ENCODE data around the gene FADS2. TPM values are rescaled to one million over a fixed set of nuclear protein-coding genes. Genes with fewer than 3 reads are reported as not detected.

FADS2 gene
- total and polyA plus RNA-seq, 4 donors: 44.5 to 165 (median 78.8) TPM

DNA sequence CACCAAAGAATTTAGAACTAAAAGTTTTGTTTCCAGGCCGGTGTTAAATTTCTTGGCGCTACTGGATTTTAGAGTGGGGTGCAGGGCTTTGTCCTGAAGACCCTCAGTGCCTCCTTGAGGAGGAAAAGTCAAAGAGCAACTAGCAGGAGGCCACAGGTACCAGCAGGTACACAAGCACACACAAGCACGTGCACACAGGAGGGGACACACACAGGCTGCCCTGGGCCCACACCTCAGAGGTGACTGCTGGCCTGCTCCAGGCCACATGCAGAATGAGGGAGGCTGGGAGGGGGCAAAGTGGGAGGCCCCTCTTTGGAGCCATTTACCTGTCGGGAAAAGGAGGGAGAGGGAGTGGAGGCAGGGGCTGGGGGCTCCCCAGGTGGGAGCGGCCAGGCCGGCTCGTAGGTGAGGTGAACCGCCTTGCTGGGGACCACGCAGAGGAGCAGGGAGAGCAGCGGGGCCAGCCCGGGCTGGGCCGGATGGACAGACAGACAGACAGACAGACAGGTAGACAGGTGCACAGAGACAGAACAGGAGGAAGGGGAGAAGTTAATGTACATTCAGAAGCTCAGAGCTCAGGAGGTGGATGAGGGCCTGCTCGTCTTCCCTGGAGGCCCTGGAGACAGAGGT lies 77.1 kb downstream of the FADS2 start:
- no peak for ATAC-seq (ENCODE audit: insufficient read depth, low FRiP score)

DNA sequence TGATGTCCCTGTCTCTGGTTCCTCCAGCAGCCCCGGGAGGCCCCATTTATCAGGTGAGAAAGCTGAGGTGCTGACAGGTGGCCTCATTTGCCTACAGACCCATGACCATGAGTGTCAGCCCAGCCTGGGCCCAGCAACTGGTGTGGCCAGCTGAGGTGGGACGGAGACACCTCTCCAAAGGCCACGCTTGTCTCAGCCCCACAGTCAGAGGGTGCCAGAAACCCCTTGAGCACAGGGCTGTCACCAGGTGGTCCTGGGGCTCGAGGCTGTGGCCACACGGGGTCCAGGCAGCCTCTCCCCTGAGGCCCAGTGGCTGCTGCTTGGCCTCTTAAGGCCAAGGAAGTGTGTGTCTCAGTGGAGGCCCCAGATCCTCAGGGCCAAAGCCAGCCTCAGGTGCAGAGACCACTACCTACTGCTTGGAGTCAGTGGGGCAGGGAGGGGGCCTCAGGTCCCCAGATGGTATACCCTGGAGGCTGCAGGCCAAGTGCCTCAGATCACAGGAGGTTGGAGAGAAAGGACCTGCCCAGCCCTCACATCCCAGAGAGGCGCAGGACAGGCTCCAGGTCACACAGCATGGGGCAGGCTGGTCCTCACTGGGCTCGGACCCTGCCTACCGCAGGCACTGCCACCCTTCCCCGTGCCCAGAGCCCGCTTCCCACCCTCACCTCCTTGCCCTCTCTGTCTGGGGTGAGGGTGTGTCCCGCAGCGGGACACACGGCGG lies 77.9 kb downstream of the FADS2 start:
- no peak for DNase-seq
- H3K9me3 ChIP-seq (ENCODE audit: control insufficient read depth in 4 of 4, insufficient read depth in 3 of 4, low read length in 3 of 4): no peaks in the 10 kb centered on the region
- H3K27me3 ChIP-seq (ENCODE audit: control insufficient read depth in 3 of 3, insufficient read depth in 3 of 3, low read length in 2 of 3): no peaks in the 10 kb centered on the region
- WGBS, 2 donors: 90 to 94% methylated on average over 14 of the region's 14 CpGs
- no peak overlapping the region for H3K27ac ChIP-seq (ENCODE audit: low read depth in 1 of 2, low read length in 1 of 2)
- H3K36me3 ChIP-seq (ENCODE audit: control insufficient read depth in 4 of 4, insufficient read depth in 4 of 4, low read length in 4 of 4): peaks cover 0 to 9% (median 4%) of the 10 kb centered on the region in 4 donors
- TF ChIP-seq, protein P1, sequence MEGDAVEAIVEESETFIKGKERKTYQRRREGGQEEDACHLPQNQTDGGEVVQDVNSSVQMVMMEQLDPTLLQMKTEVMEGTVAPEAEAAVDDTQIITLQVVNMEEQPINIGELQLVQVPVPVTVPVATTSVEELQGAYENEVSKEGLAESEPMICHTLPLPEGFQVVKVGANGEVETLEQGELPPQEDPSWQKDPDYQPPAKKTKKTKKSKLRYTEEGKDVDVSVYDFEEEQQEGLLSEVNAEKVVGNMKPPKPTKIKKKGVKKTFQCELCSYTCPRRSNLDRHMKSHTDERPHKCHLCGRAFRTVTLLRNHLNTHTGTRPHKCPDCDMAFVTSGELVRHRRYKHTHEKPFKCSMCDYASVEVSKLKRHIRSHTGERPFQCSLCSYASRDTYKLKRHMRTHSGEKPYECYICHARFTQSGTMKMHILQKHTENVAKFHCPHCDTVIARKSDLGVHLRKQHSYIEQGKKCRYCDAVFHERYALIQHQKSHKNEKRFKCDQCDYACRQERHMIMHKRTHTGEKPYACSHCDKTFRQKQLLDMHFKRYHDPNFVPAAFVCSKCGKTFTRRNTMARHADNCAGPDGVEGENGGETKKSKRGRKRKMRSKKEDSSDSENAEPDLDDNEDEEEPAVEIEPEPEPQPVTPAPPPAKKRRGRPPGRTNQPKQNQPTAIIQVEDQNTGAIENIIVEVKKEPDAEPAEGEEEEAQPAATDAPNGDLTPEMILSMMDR (IDR thresholded peaks at IDR 0.05; ENCODE audit: control extremely low read depth, extremely low read depth): no peak
- no peak overlapping the region for H3K4me3 ChIP-seq
- ATAC-seq (ENCODE audit: insufficient read depth, low FRiP score): no peak
- H3K9ac ChIP-seq (ENCODE audit: insufficient read depth in 1 of 2, low read length in 2 of 2): no peak overlapping the region
- peaks cover 0 to 26% (median 13%) of the 10 kb centered on the region in 5 donors for H3K4me1 ChIP-seq (ENCODE audit: control insufficient read depth in 5 of 5, insufficient read depth in 5 of 5, low read length in 5 of 5)

More for the DNA sequence above, 77.1 kb downstream of the FADS2 start:
- Histone ChIP-seq H3K27ac (ENCODE audit: low read depth in 1 of 2, low read length in 1 of 2) (no peak overlapping the region), H3K9me3 (ENCODE audit: control insufficient read depth in 4 of 4, insufficient read depth in 3 of 4, low read length in 3 of 4) (no peaks in the 10 kb centered on the region), H3K27me3 (ENCODE audit: control insufficient read depth in 3 of 3, insufficient read depth in 3 of 3, low read length in 2 of 3) (no peaks in the 10 kb centered on the region), H3K36me3 (ENCODE audit: control insufficient read depth in 4 of 4, insufficient read depth in 4 of 4, low read length in 4 of 4) (peaks cover 0 to 9% (median 4%) of the 10 kb centered on the region in 4 donors), H3K4me3 (no peak overlapping the region), H3K4me1 (ENCODE audit: control insufficient read depth in 5 of 5, insufficient read depth in 5 of 5, low read length in 5 of 5) (peaks cover 0 to 18% (median 6%) of the 10 kb centered on the region in 5 donors), H3K9ac (ENCODE audit: insufficient read depth in 1 of 2, low read length in 2 of 2) (no peak overlapping the region)
- TF ChIP-seq, protein P1 (IDR thresholded peaks at IDR 0.05; ENCODE audit: control extremely low read depth, extremely low read depth): no peak
- 93 to 94% methylated on average over 13 of the region's 13 CpGs for WGBS, 2 donors
- DNase-seq: no peak

- WGBS, 2 donors: 89 to 91% methylated on average over 14 of the region's 14 CpGs
- no peak overlapping the region for H3K27ac ChIP-seq (ENCODE audit: low read depth in 1 of 2, low read length in 1 of 2)
These were observed 78.4 kb downstream of the FADS2 start for GRCh38 chr11:61906522-61906909.

More at GRCh38 chr11:61906522-61906909, 78.4 kb downstream of the FADS2 start:
- peaks cover 0 to 9% (median 4%) of the 10 kb centered on the region in 4 donors for H3K36me3 ChIP-seq (ENCODE audit: control insufficient read depth in 4 of 4, insufficient read depth in 4 of 4, low read length in 4 of 4)
- H3K9me3 ChIP-seq (ENCODE audit: control insufficient read depth in 4 of 4, insufficient read depth in 3 of 4, low read length in 3 of 4): no peaks in the 10 kb centered on the region
- no peak overlapping the region for H3K4me3 ChIP-seq
- TF ChIP-seq, protein P1 (IDR thresholded peaks at IDR 0.05; ENCODE audit: control extremely low read depth, extremely low read depth): no peak
- ATAC-seq (ENCODE audit: insufficient read depth, low FRiP score): no peak
- no peaks in the 10 kb centered on the region for H3K27me3 ChIP-seq (ENCODE audit: control insufficient read depth in 3 of 3, insufficient read depth in 3 of 3, low read length in 2 of 3)
- H3K4me1 ChIP-seq (ENCODE audit: control insufficient read depth in 5 of 5, insufficient read depth in 5 of 5, low read length in 5 of 5): peaks cover 0 to 31% (median 17%) of the 10 kb centered on the region in 5 donors
- no peak overlapping the region for H3K9ac ChIP-seq (ENCODE audit: insufficient read depth in 1 of 2, low read length in 2 of 2)
- DNase-seq: no peak
